ENCODE data around the gene FAM222B.

- no peak for TF ChIP-seq CTCF (IDR thresholded peaks at IDR 0.05)
- TF ChIP-seq EZH2 (IDR thresholded peaks at IDR 0.05; ENCODE audit: borderline replicate concordance, insufficient read depth, low read depth, low read length, poor library complexity, severe bottlenecking) = no peak
Observed at GRCh38 chr17:28746611-28747050, 96.0 kb downstream of the FAM222B start.
